HG03565 (cell line): ENCODE measurements around the gene THRSP.
"Not testable (repeated sequence)": the region's sequence is repeated elsewhere in the genome, so short reads cannot be mapped to it uniquely, and the experiment has no call there.

ENCODE experiments used
- ATAC-seq: cut with Tn5 transposase; IDR thresholded peaks from one replicate; pipeline ENCODE4 v1.9.1; 2021; ENCODE audit warnings: mild to moderate bottlenecking, moderate library complexity; ENCODE audit not compliant: unreplicated experiment

Gene THRSP

GRCh38 chr11:78086521-78087074 lies 22.9 kb downstream of the THRSP start:
- ATAC-seq: not testable (repeated sequence)

GRCh38 chr11:78094250-78094649 lies 30.6 kb downstream of the THRSP start:
- ATAC-seq: no peak

- ATAC-seq: no peak
Measured at GRCh38 chr11:78097666-78098385, 34.2 kb downstream of the THRSP start.

GRCh38 chr11:78099666-78100065 lies 36.0 kb downstream of the THRSP start:
- ATAC-seq: no peak

- no peak for ATAC-seq
Measured at GRCh38 chr11:78100261-78100660, 36.6 kb downstream of the THRSP start.

GRCh38 chr11:78100676-78101472 lies 37.2 kb downstream of the THRSP start:
- ATAC-seq: no peak

- ATAC-seq: no peak
Measured at GRCh38 chr11:78109081-78110015, 45.7 kb downstream of the THRSP start.

GRCh38 chr11:78110351-78110750 lies 46.7 kb downstream of the THRSP start:
- no peak for ATAC-seq

GRCh38 chr11:78110830-78111229 lies 47.2 kb downstream of the THRSP start:
- ATAC-seq: no peak

GRCh38 chr11:78111298-78111697 lies 47.6 kb downstream of the THRSP start:
- ATAC-seq: no peak

GRCh38 chr11:78112582-78113275 lies 49.1 kb downstream of the THRSP start:
- peak; percentile 59 for ATAC-seq
